C4-2B (cell line): ENCODE results near the gene BTBD17.

Source experiments
- CTCF ChIP-seq: fragments of 450-650 bp; conservative IDR thresholded peaks from 2 replicates; pipeline ENCODE4 v1.5.1; 2017; ENCODE audit warnings: mild to moderate bottlenecking
- ZFX ChIP-seq: fragments of 450-650 bp; IDR thresholded peaks from 2 replicates; pipeline ENCODE4 v1.6.1; 2017

DNA sequence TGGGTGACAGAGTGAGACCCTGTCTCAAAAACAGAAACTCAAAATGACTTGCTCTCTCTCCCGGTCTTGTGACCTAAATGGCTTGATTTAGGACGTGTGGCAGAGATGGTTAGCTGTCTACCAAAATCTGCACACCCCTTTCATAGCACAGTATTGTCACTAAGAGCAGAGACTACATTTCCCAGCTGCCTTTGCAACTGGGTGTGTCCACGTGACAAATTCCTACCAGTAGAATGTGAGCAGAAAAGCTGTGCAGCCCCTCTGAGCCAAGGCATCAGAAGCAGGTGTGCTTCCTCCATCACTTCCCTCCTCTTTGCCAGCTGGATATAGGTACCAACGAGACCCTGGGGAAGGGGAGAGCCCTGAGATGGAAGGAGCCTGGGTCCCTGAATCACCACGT is 31.2 kb upstream of the BTBD17 start:
- TF ChIP-seq CTCF, result no peak
- no peak for TF ChIP-seq ZFX
